Suprapubic skin (tissue), 3 donors: ENCODE data around the gene SH2B3.

Experiments used
- CTCF ChIP-seq, 2 donors: fragments of 200-600 bp in 1 of 2; fragments of 450-650 bp in 1 of 2; sonication (generic) in 1 of 2; IDR thresholded peaks; one replicate each; pipeline ENCODE4 v1.5.1; 2016 to 2019; ENCODE audit warnings: antibody characterized with exemption in 2 of 2, mild to moderate bottlenecking in 1 of 2, moderate library complexity in 1 of 2
- POLR2AphosphoS5 ChIP-seq, 3 donors: sonication (generic); formaldehyde crosslinking; IDR thresholded peaks; one replicate each; pipeline ENCODE4 v1.6.1; 2017; ENCODE audit warnings: antibody characterized with exemption in 3 of 3

- no peak for TF ChIP-seq POLR2AphosphoS5 (IDR thresholded peaks at IDR 0.05)
- no peak for TF ChIP-seq CTCF (IDR thresholded peaks at IDR 0.05)
Observed at GRCh38 chr12:111469401-111469800, 63.7 kb downstream of the SH2B3 start.
